ENCODE results near the gene CD55.

- TF ChIP-seq POLR2AphosphoS5 (IDR thresholded peaks at IDR 0.05): no peak
- TF ChIP-seq CTCF (IDR thresholded peaks at IDR 0.05): no peak
These were observed 77.5 kb downstream of the CD55 start for GRCh38 chr1:207398986-207399385.

All from transverse colon (tissue), 4 donors.